Esophagus muscularis mucosa (tissue), 4 donors: ENCODE measurements around the gene PRKAA2.

Experiments
- EP300 ChIP-seq: sonication (generic); formaldehyde crosslinking; IDR thresholded peaks from one replicate; pipeline ENCODE4 v1.6.1; 2017; ENCODE audit warnings: antibody characterized with exemption
- POLR2A ChIP-seq: fragments of 450-650 bp; IDR thresholded peaks from one replicate; pipeline ENCODE4 v1.6.1; 2017; ENCODE audit warnings: antibody characterized with exemption, moderate library complexity, mild to moderate bottlenecking, low read depth
- POLR2AphosphoS5 ChIP-seq, 2 donors: sonication (generic); formaldehyde crosslinking; IDR thresholded peaks; one replicate each; pipeline ENCODE4 v1.6.1; 2017; ENCODE audit warnings: antibody characterized with exemption in 2 of 2
- TF ChIP-seq, protein P1 (sequence below), 3 experiments: fragments of 200-600 bp in 2 of 3; fragments of 450-650 bp in 1 of 3; sonication (generic) in 2 of 3; IDR thresholded peaks; one replicate each; pipeline ENCODE4 v1.5.1; 2017 to 2019; ENCODE audit warnings: antibody characterized with exemption in 3 of 3, mild to moderate bottlenecking in 2 of 3, moderate library complexity in 1 of 3

DNA sequence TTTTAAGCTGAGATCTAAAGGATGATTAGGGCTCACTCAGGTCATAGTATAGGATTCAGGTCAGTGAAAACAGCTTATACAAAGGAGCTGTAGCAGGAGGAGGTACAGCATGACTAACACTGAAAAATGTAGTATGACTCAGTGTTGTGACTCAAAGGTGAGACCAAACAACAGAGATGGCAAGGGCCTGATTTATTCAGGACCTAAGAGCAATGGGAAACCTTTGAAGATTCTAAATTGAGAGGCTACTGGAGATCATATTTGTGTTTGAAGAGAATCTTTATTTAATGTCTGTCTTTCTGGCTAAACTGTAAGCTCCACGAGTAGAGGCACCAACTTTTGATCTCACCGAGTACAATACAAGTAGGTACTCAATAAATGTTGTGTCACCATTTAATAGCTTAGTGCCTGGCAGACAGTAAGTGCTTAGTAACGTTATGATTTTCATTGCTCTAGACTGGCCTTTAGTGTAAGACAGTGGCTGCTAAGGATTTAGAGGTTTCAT is 43.5 kb downstream of the PRKAA2 start:
- TF ChIP-seq, protein P1, sequence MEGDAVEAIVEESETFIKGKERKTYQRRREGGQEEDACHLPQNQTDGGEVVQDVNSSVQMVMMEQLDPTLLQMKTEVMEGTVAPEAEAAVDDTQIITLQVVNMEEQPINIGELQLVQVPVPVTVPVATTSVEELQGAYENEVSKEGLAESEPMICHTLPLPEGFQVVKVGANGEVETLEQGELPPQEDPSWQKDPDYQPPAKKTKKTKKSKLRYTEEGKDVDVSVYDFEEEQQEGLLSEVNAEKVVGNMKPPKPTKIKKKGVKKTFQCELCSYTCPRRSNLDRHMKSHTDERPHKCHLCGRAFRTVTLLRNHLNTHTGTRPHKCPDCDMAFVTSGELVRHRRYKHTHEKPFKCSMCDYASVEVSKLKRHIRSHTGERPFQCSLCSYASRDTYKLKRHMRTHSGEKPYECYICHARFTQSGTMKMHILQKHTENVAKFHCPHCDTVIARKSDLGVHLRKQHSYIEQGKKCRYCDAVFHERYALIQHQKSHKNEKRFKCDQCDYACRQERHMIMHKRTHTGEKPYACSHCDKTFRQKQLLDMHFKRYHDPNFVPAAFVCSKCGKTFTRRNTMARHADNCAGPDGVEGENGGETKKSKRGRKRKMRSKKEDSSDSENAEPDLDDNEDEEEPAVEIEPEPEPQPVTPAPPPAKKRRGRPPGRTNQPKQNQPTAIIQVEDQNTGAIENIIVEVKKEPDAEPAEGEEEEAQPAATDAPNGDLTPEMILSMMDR (IDR thresholded peaks at IDR 0.05) = no peak
- TF ChIP-seq POLR2AphosphoS5 (IDR thresholded peaks at IDR 0.05) (no peak), POLR2A (no peak), EP300 (no peak)
